Brain pericyte (primary cell): ENCODE results near the gene CCDC141.

ENCODE experiments used
- DNase-seq: peaks from one replicate; pipeline ENCODE4 v3.0.0-alpha.2; 2012; ENCODE audit warnings: low read depth, low spot score

CCDC141 gene

GRCh38 chr2:178829299-178829960, 220.5 kb downstream of the CCDC141 start:
- DNase-seq = no peak

DNA sequence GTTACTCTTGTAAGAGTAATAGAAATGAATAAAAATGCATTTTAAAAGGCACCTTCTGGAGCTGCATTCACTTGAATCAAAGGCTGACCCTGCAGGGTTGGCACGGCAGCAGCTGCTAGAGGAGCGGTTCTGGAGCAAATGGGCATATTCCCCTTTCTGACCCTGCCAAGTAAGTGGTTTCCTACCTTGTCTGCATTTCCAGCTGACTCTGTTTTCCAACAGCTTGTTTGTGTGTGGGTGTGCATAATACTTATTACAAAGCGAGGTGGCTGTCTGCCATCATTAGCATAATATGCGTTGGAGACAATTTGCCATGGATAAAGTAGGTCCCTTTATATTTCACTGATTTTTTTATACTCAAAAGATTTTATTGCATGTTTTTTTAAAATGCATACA, 221.5 kb downstream of the CCDC141 start:
- no peak for DNase-seq

DNA sequence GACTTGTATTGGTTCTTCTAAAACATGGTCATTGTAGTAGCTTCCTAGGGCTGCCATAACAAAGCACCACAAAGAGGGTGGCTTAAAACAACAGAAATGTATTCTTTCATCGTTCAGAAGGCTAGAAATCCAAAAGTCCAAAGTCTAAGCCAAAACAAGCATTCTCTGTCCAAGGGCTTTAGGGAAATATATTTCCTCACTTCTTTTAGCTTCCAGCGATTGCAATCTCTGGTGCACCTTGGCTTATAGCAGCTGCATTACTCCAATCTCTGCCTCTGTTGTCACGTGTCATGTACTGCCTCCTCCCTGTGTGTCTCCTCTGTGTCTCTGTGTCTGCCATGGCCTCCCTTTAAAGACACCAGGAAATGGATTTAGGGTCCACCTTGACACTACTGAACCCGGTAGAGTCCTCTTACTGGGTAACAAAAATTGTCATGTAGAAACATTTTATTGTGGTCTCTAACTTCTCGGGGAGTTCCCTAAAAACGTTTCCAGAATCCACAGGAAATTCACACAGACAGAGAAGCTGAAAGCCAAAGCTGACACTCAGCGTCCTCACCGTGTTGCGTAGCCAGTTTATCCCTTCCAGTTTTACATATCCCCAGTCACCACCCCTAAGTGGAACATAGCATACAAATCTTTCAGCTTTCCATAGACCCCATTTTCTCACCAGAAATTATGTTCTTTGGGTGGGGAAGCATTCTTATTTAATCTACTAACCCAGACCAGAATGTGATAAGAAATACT, 222.0 kb downstream of the CCDC141 start:
- no peak for DNase-seq

DNA sequence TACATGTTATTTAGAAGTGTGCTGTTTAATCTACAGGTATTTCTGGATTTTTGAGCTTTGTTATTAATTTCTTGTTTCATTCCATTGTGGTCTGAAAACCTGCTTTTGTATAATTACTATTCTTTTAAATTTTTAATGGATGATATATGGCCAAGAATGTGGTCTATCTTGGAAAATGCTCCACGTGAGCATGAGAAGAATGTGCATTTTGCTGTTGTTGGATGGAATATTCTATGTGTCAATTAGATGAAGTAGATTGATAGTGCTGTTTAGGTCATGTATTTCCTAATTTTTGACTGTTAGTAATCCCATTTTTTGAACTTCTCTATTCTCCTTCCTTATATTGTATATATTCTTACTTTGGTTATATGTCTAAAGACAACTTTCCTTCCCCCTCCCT, 222.8 kb downstream of the CCDC141 start:
- no peak for DNase-seq

DNA sequence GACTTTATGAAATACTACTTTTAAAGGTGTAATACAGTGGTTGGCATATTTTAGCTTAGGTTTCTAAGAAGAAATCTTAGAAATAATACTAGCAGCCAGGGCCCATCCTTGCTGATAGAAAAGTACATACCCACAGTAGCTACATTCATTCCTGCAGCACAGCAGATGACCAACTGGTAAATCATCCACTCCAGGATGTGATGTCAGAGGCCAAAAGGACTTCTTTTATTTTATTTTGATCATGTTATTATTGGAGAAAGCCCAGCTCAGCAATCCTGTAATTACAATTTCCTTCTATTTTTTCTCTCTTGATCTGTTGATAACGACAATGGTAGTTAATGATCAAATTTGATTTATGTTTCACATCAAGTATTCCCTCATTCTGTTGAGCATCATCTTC, 224.8 kb downstream of the CCDC141 start:
- DNase-seq = no peak

- DNase-seq = no peak
These were observed 225.8 kb downstream of the CCDC141 start for GRCh38 chr2:178824181-178824580.

DNA sequence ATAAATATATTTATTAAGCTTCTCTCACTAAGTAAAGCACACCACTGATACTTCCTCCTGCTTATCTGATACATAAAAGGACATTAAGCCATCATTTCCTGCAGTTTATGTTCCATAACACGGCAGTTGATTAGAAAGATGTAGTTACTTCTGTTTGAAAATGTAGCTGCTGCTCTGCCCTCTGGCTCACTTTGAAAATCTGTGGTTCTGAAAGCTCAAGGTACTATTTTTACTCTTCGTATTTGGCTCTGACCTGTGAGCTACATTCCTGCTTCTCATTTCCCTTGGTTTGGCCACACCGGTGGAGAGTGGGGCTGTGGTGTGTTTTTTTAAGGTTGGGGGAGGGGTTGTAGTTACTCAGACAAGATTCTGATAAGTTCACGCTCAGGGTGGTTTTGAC, 229.9 kb downstream of the CCDC141 start:
- DNase-seq = no peak

DNA sequence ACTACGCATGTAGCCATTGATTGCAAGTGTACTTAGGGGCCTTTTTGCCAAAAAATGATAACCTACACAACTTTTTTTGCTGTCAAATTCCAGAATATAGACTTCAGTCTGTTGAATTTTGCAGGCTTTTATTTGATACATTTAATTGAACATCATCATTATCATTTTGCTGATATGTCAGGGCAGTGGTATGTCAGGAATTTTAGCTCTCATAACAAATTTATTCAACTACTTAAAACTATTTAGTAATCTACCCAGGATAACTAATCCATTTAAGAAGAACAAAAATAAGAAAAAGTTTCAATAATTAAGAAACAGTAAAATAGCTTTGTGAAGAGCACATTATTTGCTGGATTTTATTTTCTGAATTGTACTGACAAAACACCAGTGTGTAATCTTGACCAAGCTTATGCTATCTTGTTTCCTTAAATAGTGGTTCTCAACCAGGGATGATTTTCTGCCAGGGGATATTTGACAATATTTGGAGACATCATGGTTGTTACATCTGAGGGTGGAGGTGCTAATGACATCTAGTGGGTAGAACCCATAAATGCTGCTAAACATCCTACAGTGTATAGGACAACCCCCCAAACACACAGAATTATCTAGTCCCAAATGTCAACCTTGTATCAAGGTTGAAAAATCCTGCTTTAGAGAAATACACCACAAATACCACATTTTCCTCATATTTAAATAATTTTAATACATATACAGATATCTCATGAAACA, 230.6 kb downstream of the CCDC141 start:
- no peak for DNase-seq

- DNase-seq = no peak
These were observed 238.0 kb downstream of the CCDC141 start for GRCh38 chr2:178811901-178812300.

DNA sequence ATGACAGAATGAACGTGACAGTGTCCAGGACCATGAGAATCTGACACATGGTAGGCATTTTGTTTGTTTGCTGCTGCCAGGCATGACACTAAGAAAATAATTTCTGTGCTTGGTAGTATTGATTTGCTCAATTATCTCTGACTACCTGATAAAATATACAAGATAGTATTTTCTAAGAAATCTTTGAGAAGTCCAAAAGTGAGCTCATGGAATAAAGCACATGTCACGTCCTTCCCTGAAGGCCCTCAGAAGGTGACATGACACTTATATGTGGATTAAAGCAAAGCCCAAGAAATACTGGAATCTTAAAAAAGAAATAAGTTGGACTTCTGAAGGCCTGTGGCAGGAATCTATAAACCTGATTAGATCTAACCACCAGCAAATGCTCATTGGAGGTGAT, 238.9 kb downstream of the CCDC141 start:
- DNase-seq = no peak

GRCh38 chr2:178810422-178810821, 239.5 kb downstream of the CCDC141 start:
- DNase-seq = no peak

DNA sequence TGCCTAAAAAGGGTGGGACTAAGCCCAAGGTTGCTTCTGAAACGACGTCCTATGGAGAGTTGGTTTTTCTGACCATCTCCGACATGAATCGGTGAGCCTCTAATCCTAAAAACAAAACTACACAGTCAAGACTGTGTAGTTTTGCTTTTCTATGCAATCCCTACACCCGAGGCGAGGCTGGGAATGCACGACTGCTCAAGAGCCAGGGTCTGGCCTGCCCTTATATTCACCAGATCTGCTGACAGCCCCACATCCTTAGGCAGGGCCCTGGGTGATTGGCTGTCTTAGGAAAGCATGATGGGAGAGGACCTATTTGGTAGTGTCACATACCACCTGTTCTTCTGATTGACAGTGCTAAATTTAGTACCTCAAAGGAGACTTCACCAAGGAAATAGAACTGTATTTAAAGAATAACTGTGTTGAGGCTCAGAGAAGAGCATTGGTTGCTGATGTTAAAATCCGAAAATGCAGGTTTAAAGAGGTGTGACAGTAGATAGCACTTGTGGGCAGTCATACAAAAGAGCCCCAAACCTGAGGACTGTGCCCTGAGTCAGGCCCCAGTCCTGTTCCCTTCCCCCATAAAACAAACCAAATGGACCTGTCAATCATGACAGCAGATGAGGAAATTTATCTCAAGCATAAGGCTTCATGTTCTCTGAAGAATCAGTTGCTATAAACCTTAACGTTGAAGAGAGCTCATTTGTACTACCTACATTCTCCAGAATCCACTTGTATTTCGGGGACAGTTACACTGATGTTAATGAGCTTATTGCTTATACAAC, 242.5 kb downstream of the CCDC141 start, which contains the start of gene TTN:
TSS of gene TTN (minus strand) at position 197 of the 782 bp plus-strand sequence. CDS start 2,781 bp downstream, outside the sequence.
- no peak for DNase-seq

- DNase-seq = no peak
These were observed 243.4 kb downstream of the CCDC141 start for GRCh38 chr2:178806543-178806942.

- no peak for DNase-seq
These were observed 244.5 kb downstream of the CCDC141 start for GRCh38 chr2:178805457-178805856.

GRCh38 chr2:178804791-178805190, 245.1 kb downstream of the CCDC141 start:
- no peak for DNase-seq

DNA sequence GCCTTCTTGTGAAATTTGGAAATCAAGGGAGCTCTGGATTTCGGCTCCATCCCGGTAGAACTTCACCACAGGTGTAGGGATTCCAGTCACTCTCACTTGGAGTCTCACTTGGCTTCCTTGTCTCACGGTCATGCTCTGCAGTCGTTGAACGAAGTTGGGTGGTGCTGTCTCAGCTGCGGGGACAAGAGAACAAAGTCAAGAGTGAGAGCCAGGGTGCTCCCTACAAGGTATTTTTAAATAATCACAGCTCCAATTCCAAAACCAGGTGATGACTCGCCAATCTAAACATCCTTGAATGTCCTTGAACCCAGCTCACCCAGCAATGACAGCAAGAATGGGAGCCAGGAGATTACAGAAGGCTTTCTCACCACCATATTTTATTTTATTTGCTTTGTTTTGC, 249.4 kb downstream of the CCDC141 start:
- no peak for DNase-seq

GRCh38 chr2:178799305-178799704, 250.6 kb downstream of the CCDC141 start:
- DNase-seq = no peak

DNA sequence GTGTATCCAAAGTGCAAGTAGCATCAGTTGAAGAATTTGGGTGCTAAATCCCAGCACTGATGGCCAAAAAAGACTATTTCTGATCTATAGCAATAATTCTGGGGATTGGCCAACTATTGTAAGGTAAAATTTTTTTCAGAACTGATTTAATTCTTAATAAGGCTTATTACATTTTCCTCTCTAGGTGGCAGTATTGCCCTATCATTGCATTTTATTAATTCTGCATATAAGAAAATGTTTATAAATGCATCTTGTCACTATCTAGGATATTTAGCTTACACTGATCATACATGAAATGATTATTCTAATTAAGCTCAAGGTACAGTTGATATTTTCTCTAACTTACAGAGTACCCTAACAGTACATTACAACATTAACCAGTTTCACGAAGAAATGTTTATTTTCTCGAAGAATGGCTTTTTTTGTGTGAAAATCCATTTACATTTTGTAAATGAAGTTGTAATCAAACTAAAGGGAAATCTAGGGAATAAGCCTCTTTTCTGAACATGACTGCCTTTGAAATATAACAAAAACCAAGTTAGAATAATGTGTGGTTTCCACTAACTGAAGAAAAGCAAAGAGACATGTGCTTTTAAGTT, 253.8 kb downstream of the CCDC141 start:
- peak; percentile 8 for DNase-seq

- DNase-seq = no peak
These were observed 262.0 kb downstream of the CCDC141 start for GRCh38 chr2:178787934-178788333.

DNA sequence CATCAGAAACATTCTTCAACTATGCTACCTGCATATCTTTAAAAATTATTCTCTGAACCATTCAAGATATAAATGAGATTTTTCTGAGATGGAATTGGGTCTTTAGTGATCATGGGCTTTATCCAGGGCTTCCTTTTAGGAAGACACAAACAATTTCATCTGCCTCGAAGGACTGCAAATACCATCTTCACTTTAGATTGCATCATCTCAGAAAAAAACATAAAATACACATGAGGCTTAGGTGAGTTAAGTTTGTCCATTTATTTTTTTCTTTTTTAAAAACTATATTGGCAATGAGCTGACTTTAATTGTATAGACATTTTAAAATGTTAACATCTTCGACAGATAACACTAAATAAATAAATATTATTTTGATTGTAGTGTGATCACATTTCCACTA, 262.8 kb downstream of the CCDC141 start:
- no peak for DNase-seq

- no peak for DNase-seq
These were observed 266.0 kb downstream of the CCDC141 start for GRCh38 chr2:178783889-178784288.
